ENCODE results near the gene ANGPTL5.
"Not testable (repeated sequence)": the region's sequence is repeated elsewhere in the genome, so short reads cannot be mapped to it uniquely, and the experiment has no call there.

Gene ANGPTL5

DNA sequence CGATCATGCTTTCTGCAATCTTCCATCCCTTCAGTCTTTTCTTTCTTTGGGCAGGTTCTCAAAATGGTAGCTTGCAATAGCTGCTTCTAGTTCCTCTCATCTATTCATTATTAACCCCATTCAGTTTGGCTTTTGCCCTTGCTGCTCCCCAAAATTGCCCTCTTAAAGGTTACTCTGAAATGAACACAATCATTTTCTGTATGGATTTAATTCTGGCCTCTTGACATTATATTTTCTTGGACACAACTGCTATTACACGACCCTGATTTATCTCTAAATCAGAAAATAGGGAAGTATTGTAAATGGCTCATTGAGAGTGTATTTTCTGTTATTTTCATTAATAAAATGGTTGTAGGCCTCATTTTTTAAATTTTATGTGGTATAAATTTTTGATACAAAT, at the start of gene ANGPTL5:
ANGPTL5 (minus strand) TSS at position 101 of the 400 bp plus-strand sequence. CDS start 8,613 bp downstream, outside the sequence.
- DNase-seq (ENCODE audit: low read depth) = no peak

- not testable (repeated sequence) for DNase-seq (ENCODE audit: low read depth)
Measured at GRCh38 chr11:101964200-101964599, 47.9 kb upstream of the ANGPTL5 start.

DNA sequence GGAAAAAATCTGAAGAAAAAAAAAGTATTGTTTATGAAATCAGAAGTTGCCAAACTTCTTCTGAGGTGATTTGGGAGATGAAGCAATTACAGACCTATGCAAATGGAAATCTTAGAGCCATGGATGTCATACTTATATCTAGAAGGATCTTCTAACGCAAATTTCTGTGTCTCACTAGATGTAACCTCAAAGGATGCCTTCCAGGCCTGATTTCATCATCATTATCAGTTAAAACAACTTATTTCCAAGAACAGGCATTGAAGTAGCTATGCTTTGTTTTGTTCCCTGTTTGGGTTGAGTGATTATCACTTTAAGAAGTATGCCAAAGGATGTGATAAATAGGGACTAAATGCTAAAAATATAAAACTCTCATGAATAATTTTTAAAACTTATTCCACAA, 43.9 kb upstream of the ANGPTL5 start:
- no peak for DNase-seq (ENCODE audit: low read depth)

DNA sequence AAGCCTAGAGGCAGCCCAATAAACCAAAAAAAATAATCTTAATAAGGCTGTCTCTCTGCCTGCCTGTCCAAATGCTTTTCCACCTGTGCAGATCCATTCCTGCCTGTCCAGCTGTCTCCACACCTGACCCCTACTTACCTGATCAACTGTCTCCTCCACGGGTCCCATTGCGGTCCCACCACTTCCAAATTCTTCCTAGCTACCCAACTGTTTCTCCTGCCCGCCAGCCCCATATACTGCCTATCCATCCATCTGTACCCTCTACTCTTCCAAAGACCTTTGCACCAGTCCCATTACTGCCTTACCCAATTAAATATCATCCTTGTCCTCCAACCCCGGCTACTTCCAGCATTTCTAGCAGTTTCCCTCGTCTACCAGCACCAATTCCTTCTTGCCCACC, 39.4 kb upstream of the ANGPTL5 start:
- DNase-seq (ENCODE audit: low read depth) = no peak

GRCh38 chr11:101955278-101955677, 39.0 kb upstream of the ANGPTL5 start:
- DNase-seq (ENCODE audit: low read depth) = no peak

DNA sequence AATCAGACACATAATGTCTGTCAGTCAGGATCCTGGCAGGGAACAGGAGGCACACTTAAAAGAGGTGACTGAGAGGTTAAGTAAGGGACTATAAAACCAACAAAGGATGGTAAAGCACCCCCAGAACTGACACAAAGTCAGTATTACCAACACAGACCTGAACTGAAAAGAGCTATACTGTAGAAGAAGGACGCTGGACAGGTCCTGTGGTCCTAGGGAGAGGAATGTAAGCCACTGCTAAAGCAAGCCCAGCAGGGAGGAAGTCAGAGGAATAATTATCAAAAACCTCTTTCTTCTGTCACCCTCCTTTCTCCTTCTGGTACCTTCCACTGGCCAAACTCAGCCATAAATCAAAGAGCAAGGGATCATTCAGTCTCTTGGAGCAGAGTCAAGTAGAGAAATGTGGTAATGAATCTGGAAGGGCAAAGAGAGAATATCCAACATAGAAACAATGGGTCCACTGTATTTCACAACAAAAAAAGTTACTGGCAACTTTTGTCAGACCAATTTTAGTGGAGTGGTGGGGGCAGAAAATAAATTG, 33.4 kb upstream of the ANGPTL5 start:
- no peak for DNase-seq (ENCODE audit: low read depth)

- DNase-seq (ENCODE audit: low read depth) = no peak
Measured at GRCh38 chr11:101945448-101945847, 29.1 kb upstream of the ANGPTL5 start.

DNA sequence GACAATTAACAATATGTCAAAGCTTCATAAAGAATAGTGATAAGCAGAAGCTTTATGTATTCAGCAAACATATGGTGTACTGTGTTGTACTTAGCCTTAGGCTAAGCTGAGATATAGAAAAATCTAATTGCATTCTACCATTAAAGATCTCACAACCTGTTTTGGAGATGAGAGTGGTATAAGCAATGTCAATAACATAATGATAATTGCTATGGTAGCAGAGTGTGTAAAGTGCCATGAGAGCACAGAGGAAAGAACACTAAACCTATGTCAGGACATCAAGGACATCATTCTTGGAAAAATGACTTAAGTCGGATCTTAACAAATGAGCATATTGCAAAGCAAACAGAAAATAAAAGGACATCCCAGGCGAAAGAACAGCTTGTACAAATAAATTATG, 28.6 kb upstream of the ANGPTL5 start:
- DNase-seq (ENCODE audit: low read depth) = no peak

DNA sequence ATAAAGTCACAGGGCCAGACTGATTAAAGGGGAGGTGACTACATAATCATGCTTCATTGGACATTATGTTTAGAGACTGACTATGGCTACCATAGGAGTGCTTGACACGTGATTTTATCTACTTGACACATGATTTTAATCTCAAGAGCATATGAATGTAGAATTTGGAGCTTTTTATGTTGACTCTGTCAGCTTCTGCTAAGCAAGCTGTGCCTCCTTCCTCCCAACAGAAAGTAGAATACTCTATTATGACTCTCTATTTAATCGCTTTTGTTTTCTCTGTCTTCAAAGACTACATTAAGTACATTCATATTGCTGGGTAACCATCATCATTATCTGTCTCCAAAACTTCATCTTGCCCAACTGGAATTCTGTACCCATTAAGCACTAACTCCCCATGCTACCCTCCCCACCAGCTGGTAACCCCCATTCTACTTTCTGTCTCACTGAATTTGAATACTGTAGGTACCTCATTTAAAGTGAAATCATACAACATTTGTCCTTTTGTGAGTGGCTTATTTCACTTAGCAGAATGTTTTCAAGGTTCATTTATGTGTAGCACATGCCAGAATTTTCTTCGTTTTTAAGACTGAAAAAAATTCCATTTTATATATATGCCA, 24.7 kb upstream of the ANGPTL5 start:
- no peak for DNase-seq (ENCODE audit: low read depth)

DNA sequence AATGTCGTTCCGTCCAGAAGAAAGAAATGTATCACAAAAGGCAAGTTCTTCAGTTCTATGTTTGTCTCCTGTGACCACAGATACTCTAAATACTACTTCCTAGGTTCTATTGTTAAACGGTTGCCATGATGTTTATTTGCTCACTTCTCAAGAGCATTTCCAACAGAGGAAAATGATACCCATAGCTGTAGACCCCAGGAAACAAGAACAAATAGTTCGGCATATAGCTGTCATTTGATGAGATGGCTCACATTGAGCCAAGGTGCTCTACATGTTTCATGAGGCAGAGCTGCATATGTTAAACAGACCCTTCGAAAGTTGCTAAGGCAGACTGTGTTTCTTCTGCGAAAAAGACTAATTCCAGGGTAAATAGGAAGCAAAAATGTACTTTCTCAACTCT, 15.4 kb upstream of the ANGPTL5 start:
- no peak for DNase-seq (ENCODE audit: low read depth)

DNA sequence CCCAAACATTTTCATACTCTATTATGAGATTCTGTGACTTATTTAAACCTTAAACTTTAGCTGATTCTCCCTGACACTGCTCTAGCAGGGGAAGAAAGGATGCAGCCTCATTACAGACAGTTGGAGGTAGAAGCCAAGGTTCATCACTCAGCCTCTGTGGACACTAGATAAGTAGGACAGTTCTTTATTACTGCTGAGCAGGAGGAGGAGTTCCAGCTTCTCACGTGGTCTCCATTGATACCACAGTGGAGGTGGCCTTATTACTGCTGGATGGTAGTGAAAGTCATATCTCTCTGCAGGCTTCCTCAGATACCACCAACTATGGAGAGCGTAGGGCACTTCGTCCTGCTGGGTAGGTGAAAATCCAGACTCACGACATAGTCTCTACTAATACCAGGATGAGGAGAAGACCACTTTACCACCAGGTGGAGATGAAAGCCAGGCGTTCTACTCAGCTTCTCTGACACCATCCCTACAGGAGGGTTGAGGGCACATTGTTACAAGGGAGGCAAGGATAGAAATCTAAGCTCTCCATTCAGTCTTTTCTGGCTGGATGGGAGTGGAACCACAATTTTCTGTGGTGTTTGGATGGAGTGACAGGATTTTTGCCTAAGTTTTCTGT, 13.1 kb upstream of the ANGPTL5 start:
- no peak for DNase-seq (ENCODE audit: low read depth)

DNA sequence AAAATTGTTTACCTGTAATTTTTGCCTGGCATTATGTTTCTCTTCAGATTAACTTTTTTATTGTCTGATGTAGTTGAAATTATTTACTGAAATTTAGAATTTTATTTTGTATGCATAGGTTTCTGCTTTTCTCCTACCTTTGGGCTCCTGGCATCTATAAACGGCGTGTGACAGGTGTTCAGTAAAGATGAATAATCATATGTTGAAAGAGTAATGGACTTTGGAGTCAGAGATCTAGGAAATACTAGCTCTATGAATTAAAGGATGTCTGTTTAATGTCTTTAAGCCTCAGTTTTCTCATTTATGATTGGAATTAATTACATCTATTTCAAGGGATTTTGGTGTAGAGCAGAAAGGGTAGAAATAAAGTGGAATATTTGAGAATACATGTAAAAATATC, 7.2 kb upstream of the ANGPTL5 start:
- DNase-seq (ENCODE audit: low read depth) = no peak

- no peak for DNase-seq (ENCODE audit: low read depth)
Measured at GRCh38 chr11:101920992-101921391, 4.7 kb upstream of the ANGPTL5 start.

DNA sequence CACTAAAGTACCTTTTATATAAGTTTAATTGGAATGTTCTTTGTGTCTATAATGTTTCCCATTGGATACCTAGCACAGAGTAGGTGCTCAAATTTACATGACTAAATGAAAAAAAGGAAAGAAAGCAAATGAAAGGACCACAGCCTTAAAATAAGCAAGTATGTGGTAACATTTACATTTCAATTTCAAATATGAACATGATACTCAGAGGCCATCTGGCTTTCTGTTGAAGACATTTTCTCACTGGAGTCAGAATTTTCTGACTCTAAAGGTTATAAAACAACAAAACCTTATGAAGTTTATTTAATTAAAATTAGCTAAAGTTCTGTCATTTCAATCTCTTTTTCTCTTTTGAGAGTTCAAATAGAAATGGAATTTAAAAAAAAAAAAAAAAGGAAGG, 904 bp upstream of the ANGPTL5 start:
- no peak for DNase-seq (ENCODE audit: low read depth)

DNA sequence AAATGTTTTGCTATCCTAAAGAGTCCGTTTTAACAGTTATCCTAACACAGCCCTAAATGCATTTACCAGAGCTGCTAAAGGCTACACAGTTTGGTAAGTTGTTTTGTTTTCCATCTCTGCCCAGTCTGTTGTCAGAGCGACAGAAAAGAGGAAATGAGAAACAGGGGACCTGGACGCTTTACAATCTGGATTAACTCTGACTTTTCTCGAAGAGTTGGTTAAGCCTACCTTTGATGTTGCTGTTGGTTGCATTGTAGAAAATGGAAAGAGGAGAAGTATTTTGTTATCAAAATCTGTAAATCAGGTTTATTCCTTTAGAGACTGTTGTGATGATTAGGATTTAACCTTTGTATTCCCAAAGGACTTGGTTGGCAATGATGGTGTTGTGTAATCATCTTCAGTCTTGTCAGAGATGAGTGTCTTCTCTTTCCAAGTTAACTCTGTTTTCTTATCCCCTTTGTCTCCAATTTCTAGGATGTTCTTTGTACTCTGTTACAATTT, 481 bp downstream of the ANGPTL5 start:
- peak; percentile 49 for DNase-seq (ENCODE audit: low read depth)

DNA sequence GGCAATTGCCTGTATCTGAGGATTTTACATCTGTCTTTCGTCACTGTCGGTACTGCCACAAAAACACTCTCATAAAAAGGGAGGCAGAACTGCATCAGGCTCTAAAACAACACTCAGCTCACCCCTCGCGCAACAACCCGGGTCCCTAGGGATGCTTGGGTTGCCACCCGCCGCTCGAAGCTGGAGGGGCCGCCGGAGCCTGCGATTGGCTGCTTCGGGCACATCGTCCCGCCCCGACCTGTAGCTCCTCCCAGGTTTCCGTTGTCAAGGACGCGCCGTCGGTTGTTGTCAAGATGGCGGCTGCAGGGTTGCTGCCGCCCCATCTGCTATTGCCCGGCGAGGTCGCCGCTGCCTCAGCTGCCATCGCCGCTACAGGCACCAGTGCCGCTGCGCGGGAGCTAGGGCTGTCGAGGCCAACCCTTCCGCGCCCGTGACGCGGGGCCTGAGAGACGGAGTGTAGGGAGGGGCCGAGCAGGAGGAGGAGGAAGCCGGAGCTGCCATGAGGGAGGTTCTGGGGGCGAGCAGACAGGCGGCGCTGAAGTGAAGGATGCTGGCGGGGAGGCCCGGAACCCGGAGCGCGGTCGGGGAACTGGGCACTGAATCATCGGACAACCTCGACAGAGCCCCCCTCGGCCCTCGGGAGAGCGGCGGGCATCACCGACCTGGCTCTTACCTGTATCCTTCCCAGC, 1.4 kb downstream of the ANGPTL5 start, which contains the start of gene CEP126:
CEP126 (plus strand) TSS at position 273 of the 689 bp plus-strand sequence; CDS start at position 548, 275 bp downstream.
- DNase-seq (ENCODE audit: low read depth) = peak; percentile 95

DNA sequence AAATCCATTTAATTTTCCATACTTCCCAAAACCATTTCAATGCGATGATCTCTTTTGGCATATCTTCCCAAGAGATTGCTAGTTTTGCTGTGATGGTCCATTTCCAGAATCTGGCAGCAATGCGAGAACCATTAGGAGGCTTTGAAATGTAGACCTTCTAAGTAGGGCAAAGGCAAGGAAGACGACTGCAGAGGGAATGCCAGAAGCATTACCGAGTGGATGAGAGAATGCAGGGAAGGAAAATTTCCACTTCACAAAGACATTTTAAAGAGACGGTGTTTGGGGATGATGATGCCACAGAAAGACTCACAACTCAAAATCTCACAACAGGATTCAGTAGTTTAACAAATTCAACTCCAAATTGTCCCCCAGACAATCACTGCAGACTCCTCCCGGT, 2.0 kb downstream of the ANGPTL5 start:
- peak; percentile 35 for DNase-seq (ENCODE audit: low read depth)

DNA sequence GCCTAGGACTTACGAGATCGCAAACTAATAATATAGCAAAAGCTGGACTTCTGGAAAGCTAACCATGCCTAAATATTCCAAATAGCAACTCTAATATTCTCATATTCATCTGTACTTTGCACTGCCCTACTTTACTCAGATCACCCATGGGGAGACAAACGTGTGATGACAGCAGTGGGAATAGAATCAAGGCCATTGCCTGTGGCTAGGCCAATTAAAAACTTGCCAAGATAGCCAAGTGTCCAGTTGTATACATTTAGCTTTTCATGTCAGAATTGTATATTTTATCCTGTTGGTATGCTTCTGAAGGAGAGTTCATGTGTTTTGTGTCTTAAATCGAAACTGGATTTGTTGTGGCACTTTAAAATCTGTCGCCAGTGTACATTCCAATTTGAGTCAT, 2.7 kb downstream of the ANGPTL5 start:
- DNase-seq (ENCODE audit: low read depth) = no peak

DNA sequence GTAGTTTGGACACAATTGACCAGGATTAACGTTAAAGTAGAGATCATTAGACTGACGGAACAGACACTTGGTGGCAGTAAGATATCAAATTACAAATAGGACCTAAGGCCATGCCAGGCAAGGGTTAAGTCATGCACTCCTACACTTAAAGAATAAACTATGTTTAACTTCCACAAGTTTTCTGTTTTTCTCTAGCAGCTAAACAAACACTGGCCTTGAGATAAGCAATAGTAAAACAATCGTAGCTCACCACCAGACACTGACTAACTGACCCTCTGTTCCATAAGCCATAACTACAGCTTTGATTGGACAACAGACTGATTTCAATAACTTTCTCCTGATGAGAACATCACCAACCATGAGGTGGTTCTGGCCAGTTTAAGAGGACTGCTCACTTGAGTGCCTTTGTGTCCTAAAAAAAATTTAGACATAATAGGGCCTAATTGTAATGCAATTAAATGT, 3.5 kb downstream of the ANGPTL5 start:
- no peak for DNase-seq (ENCODE audit: low read depth)

- no peak for DNase-seq (ENCODE audit: low read depth)
Measured at GRCh38 chr11:101909087-101909486, 7.2 kb downstream of the ANGPTL5 start.

DNA sequence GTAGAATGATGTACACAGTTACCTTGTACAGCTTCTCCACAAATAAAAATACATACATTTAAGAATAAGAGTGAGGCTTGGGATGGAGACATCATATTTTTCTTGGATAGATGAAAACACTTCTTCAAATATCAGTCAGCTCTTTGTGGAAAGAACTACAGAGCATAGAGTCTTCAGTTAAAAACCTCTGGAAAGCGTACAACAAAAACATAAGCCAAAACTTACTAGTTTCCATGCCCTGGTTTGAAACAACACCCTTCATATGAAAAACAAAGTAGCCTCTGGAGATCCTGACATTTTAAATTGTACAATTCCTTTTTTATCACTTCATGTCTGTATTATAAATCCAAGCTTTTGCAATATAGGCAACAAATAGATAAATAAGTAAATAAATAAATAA, 8.5 kb downstream of the ANGPTL5 start:
- DNase-seq (ENCODE audit: low read depth) = no peak

DNA sequence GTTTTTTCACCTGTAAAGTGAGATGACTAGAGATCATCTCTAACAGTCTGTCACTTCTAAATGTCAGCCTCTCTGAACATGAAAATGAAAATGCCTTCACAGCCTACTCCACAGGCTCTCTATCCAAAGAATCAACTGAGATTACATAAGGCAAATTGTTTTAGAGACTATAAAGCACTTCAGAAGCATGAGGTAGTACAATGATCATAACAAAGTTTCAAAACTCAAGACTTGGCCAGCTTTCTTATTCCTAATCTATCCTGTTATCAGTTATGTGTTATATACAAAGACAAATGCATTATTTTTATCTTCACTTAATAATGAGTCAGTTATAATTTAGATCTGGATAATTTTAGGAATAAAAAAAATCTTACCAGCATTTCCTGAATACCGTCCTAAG, 21.8 kb downstream of the ANGPTL5 start:
- no peak for DNase-seq (ENCODE audit: low read depth)

DNA sequence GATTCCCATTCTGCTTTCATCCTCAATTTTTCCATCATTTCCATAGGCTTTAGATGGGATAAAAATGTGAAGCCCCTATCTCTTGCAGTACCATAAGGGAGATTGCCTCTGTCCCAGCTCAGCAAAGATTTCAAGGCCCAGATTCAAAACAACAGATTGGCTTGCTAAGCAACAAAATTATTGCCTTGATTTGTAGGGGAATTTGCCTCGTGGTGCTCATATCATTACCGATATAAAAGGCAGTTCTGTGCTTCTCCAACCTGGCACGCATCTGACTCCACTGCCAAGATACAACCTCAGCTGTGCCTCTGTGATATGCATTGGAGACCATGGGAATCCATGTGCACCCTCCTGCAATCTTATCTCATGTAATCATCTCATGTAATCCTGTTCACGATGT, 26.6 kb downstream of the ANGPTL5 start:
- no peak for DNase-seq (ENCODE audit: low read depth)
